Cardiac muscle cell (in vitro differentiated cells and primary cell): ENCODE results near the gene FYB1. TPM values are rescaled to one million over a fixed set of nuclear protein-coding genes. Genes with fewer than 3 reads are reported as not detected.
A peak's percentile ranks its signal among the peaks of the same experiment; 100 is the strongest.

ENCODE experiments used
- DNase-seq, 2 donors: peaks; one replicate each; pipeline versions ENCODE4 v3.0.0 to v3.0.0-alpha.2; 2010 to 2017; ENCODE audit warnings: low read depth in 1 of 2, low spot score in 1 of 2
- H3K27ac ChIP-seq: fragments of 200-600 bp; sonication (generic); 2 replicates; pipeline ENCODE4 v1.5.1; 2016
- H3K27me3 ChIP-seq: fragments of 200-600 bp; sonication (generic); 2 replicates; pipeline ENCODE4 v1.6.0; 2016; ENCODE audit warnings: control low read depth
- H3K36me3 ChIP-seq: fragments of 200-600 bp; sonication (generic); 2 replicates; pipeline ENCODE4 v1.5.1; 2016; ENCODE audit warnings: control low read depth
- H3K4me1 ChIP-seq: fragments of 200-600 bp; sonication (generic); 2 replicates; pipeline ENCODE4 v1.8.1; 2017; ENCODE audit warnings: low read depth, mild to moderate bottlenecking, mixed run types
- H3K4me3 ChIP-seq: fragments of 200-600 bp; sonication (generic); 2 replicates; pipeline ENCODE4 v1.5.1; 2016; ENCODE audit warnings: mild to moderate bottlenecking
- H3K9me3 ChIP-seq: fragments of 200-600 bp; sonication (generic); 2 replicates; pipeline ENCODE4 v1.5.1; 2017; ENCODE audit warnings: low read depth, mild to moderate bottlenecking, control low read depth
- CTCF ChIP-seq: IDR thresholded peaks from 2 replicates; pipeline ENCODE4 v1.5.1; 2012; ENCODE audit warnings: low read depth, mild to moderate bottlenecking, low read length
- polyA plus RNA-seq: library from polyadenylated mRNA; unstranded; fragments of >200 nt; fragmentation: Nextera tagmentation; extraction: Ambion mirVana; gene quantifications from 2 replicates; pipeline ENCODE4 v1.2.1, GENCODE V29; 2016
- total RNA-seq: library from RNA; depleted of rRNA; stranded (reverse); fragments of >200 nt; gene quantifications from 2 replicates; pipeline ENCODE4 v1.2.3, GENCODE V29; 2016

The FYB1 gene
- total and polyA plus RNA-seq, 2 experiments from 2014 or later = not detected

DNA sequence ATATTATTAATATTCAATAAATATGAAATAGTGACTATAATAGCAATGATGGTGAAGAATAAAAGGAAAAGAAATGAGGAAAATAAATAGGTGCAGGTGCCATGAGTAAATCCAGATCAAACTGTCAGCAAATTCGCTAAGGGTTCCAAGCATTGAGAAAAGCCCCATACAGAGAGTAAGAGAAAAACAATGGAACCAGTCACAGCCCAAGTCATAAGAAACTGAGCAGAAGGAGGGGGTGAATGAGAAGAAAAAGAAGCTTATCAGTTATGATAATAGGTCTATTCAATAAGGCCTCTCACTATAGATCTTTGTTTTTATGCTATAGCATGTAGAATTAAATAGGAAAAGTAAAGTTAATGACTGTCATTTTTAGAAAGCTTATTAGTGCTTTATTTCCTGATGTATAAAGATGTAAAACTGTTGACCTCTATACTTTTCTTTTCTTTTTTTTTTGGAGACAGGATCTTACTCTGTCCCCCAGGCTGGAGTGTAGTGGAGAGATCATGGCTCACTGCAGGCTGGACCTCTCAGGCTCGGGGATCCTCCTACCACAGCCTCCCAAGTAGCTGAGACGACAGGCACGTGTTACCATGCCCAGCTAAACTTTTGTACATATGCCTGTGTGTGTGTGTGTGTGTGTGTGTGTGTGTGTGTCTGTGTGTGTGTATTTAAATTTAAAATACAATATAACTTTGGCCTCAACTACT, 72.4 kb downstream of the FYB1 start:
- Histone ChIP-seq H3K4me3 (no peak overlapping the region), H3K27me3 (no peaks in the 10 kb centered on the region), H3K4me1 (peaks cover 8% of the 10 kb centered on the region), H3K36me3 (no peaks in the 10 kb centered on the region), H3K9me3 (no peaks in the 10 kb centered on the region), H3K27ac (no peak overlapping the region)
- DNase-seq = no peak
- no peak for TF ChIP-seq CTCF

DNA sequence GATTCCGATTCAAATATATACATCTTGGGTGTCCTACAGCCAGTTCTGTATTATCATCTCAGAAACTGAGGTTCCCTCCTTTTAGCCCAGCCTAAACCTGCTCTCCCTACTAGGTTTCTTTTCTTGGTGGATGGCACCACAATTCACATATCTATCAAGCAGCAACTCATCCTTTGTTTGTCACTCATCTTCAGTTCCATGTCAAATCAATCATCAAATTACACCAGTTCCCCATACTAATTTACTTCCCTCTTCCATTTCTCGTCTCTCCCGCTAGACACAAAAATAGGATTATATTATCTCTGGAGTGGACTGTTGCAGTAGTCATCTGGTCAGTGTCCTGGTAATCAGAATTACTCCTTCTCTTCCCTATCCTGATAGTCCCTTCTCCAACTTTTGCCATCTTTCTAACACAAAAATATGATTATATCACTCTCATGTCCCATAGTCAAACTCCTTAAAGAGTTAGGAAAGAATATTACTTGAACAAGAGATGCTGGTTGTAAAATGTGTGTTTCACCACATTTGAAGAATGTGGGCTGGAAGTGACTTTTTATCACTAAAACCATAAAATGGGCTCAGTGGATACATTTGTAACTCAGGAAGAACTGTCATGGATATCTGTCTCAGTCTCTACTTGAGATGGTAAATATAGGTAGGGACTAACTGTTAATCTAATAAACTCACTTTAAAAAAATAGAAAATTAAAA, 76.1 kb downstream of the FYB1 start:
- no peak for TF ChIP-seq CTCF
- peaks cover under 1% of the 10 kb centered on the region for H3K4me1 ChIP-seq
- H3K27ac ChIP-seq = no peak overlapping the region
- no peak for DNase-seq
- no peaks in the 10 kb centered on the region for H3K9me3 ChIP-seq
- H3K36me3 ChIP-seq = no peaks in the 10 kb centered on the region
- no peaks in the 10 kb centered on the region for H3K27me3 ChIP-seq
- H3K4me3 ChIP-seq = no peak overlapping the region

GRCh38 chr5:39140558-39141168, 78.7 kb downstream of the FYB1 start:
- Histone ChIP-seq H3K36me3 (no peaks in the 10 kb centered on the region), H3K9me3 (no peaks in the 10 kb centered on the region), H3K27me3 (no peaks in the 10 kb centered on the region), H3K27ac (no peak overlapping the region), H3K4me1 (no peaks in the 10 kb centered on the region), H3K4me3 (no peak overlapping the region)
- DNase-seq = no peak
- TF ChIP-seq CTCF = no peak

DNA sequence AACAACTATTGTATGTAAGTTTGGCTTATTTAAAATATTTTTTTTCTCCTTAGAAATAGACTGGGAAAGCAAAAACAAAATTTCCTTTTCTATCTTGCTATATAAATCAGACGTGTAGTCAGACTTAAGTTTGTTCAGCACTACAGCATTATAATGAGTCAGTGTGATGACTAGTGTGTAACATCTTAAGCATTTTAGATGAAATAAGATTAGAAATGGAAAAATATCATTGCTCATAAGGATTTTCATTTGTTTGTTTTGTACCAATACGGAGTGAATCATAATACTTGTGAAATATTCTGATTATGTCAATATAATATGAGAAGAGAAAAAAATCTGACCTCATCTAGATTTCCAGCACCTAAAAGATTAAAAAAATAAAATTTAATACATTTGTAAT, 80.5 kb downstream of the FYB1 start:
- no peaks in the 10 kb centered on the region for H3K4me1 ChIP-seq

More for the DNA sequence above, 80.5 kb downstream of the FYB1 start:
- TF ChIP-seq CTCF = no peak
- peak in 1 of 2 donors; percentile 51 for DNase-seq
- no peaks in the 10 kb centered on the region for H3K9me3 ChIP-seq
- no peak overlapping the region for H3K4me3 ChIP-seq
- no peak overlapping the region for H3K27ac ChIP-seq
- no peaks in the 10 kb centered on the region for H3K27me3 ChIP-seq
- H3K36me3 ChIP-seq = no peaks in the 10 kb centered on the region
